SK-N-MC (cell line): ENCODE results near the gene SLC35E1.

Experiments used
- EZH2 ChIP-seq: fragments of 200-600 bp; sonication (generic); IDR thresholded peaks from one replicate; pipeline ENCODE4 v1.6.1; 2017; ENCODE audit warnings: antibody characterized with exemption
- FOXP2 ChIP-seq: optimal IDR thresholded peaks from 2 replicates; pipeline ENCODE3; 2011; ENCODE audit warnings: mild to moderate bottlenecking, moderate library complexity; ENCODE audit not compliant: insufficient read depth; ENCODE audit errors: extremely low read length, control extremely low read depth
- POLR2AphosphoS5 ChIP-seq: IDR thresholded peaks from 2 replicates; pipeline ENCODE4 v1.6.1; 2012; ENCODE audit warnings: mild to moderate bottlenecking, low read depth, low read length, borderline replicate concordance

GRCh38 chr19:16599655-16600346 lies 27.6 kb upstream of the SLC35E1 start:
- no peak for TF ChIP-seq EZH2
- no peak for TF ChIP-seq POLR2AphosphoS5
- no peak for TF ChIP-seq FOXP2
